ENCODE results near the gene FCSK. TPM values are rescaled to one million over a fixed set of nuclear protein-coding genes. Genes with fewer than 3 reads are reported as not detected.

FCSK gene
- total and polyA plus RNA-seq, 2 of the 8 experiments (the other 6 are each of a cell fraction or from before 2014, with no cell fraction given), result 4.6 to 5.1 TPM

GRCh38 chr16:70522216-70523075, 68.1 kb downstream of the FCSK start:
- Histone ChIP-seq H3K36me3 (ENCODE audit: control insufficient read depth in 2 of 4, insufficient read depth in 4 of 4, low read length in 3 of 4) (peaks cover 9 to 22% (median 15%) of the 10 kb centered on the region in 4 experiments; a peak in 6 of 8 replicates), H4K91ac (replicated peaks; ENCODE audit: insufficient read length, low read length) (no peak overlapping the region), H3K4ac (replicated peaks; ENCODE audit: insufficient read length, low read depth, low read length) (no peak overlapping the region), H4K8ac (ENCODE audit: extremely low read depth, insufficient read depth, low read length) (no peak overlapping the region), H3K9ac (replicated peaks in 1 of 4; ENCODE audit: extremely low read depth in 1 of 4, low read depth in 3 of 4, low read length in 3 of 4) (peak overlapping the region in 3 of 4 experiments; percentile 90 to 97 (median 90); a peak in 6 of 7 replicates), H3K4me2 (ENCODE audit: insufficient read depth in 1 of 2, low read depth in 2 of 2, low read length in 2 of 2) (peak overlapping the region; percentile 84 to 93), H3K14ac (ENCODE audit: insufficient read length) (no peak overlapping the region), H3K23ac (ENCODE audit: insufficient read length) (no peak overlapping the region), H3K79me1 (ENCODE audit: low read depth, low read length) (no peaks in the 10 kb centered on the region; the same call in 1 of the 2 replicates), H3K4me3 (ENCODE audit: extremely low read depth in 1 of 4, insufficient read depth in 2 of 4, low read depth in 3 of 4, low read length in 4 of 4) (peak overlapping the region; percentile 88 to 96 (median 91)), H3K27me3 (replicated peaks in 1 of 4; ENCODE audit: control insufficient read depth in 3 of 4, extremely low read depth in 1 of 4, insufficient read depth in 3 of 4, low read length in 3 of 4) (no peaks in the 10 kb centered on the region), H2AK5ac (ENCODE audit: low read depth, low read length) (no peak overlapping the region), H3K18ac (ENCODE audit: extremely low read depth, low read length) (no peak overlapping the region), H2BK20ac (ENCODE audit: low read length) (no peak overlapping the region), H3K23me2 (ENCODE audit: low read depth, low read length) (peaks cover 6% of the 10 kb centered on the region; the same call in 1 of the 2 replicates), H3K4me1 (replicated peaks in 1 of 4; ENCODE audit: control insufficient read depth in 3 of 4, insufficient read depth in 4 of 4, low read length in 3 of 4) (peaks cover 0 to 4% (median 3%) of the 10 kb centered on the region in 4 experiments; a peak in 5 of 7 replicates), H3K56ac (replicated peaks; ENCODE audit: insufficient read length, low read depth, low read length) (no peak overlapping the region), H2BK120ac (replicated peaks; ENCODE audit: low read depth, low read length) (no peak overlapping the region), H2BK5ac (ENCODE audit: low read depth, low read length) (0 out of 2 replicates have a peak overlapping the region, but pooled peaks have one; percentile 36), H3K27ac (ENCODE audit: low read depth, low read length) (peak overlapping the region; percentile 91; the same call in 1 of the 2 replicates), H4K20me1 (replicated peaks in 1 of 2; ENCODE audit: control insufficient read depth in 1 of 2, insufficient read depth in 2 of 2, low read length in 2 of 2) (peaks cover 4 to 8% of the 10 kb centered on the region in 2 experiments), H2BK15ac (ENCODE audit: low read length) (no peak overlapping the region), H3K9me3 (ENCODE audit: insufficient read depth in 2 of 2, low read depth in 1 of 2, low read length in 1 of 2) (no peaks in the 10 kb centered on the region), H4K5ac (ENCODE audit: insufficient read length, low read depth, low read length) (no peak overlapping the region), H2BK12ac (ENCODE audit: low read depth, low read length) (no peak overlapping the region), H2AFZ (ENCODE audit: low read length) (no peak overlapping the region), H3K79me2 (ENCODE audit: control insufficient read depth in 1 of 2, insufficient read depth in 2 of 2, low read length in 2 of 2) (peaks cover 31 to 49% of the 10 kb centered on the region in 2 experiments)
- no peak for TF ChIP-seq HDAC6 (IDR thresholded peaks at IDR 0.05; ENCODE audit: low read depth, low read length)
- WGBS, 2 experiments (ENCODE audit: extremely low coverage in 1 of 2, insufficient coverage in 1 of 2, insufficient read length in 1 of 2, insufficient replicate concordance in 2 of 2, low coverage in 1 of 2, low lambda C conversion rate in 2 of 2, missing lambda C conversion rate in 1 of 2), result 64% methylated on average over 18 of the region's 18 CpGs; no CpG with 5 or more reads in 1 of the 2 experiments
- FAIRE-seq (no peak), DNase-seq (ENCODE audit: low read depth in 1 of 2, low spot score in 2 of 2) (no peak)
- CTCF ChIA-PET (ENCODE audit: partially characterized antibody), result interaction anchor here (0.9 to 1.5 kb wide), 6 partner anchors 23 to 141 kb away, joined by 3 to 4 read pairs (median 3); no protein-coding TSS in a partner anchor
- POLR2A ChIA-PET (ENCODE audit: partially characterized antibody), result interaction anchor here (0.6 to 4.3 kb wide), 36 partner anchors 10 to 232 kb away, joined by 3 to 27 read pairs (median 5); partner anchors contain the start of genes DDX19A and ST3GAL2
